GM21447 (cell line): ENCODE measurements around the gene BCL2L15.

Experiments
- ATAC-seq: cut with Tn5 transposase; IDR thresholded peaks from one replicate; pipeline ENCODE4 v1.9.1; 2021; ENCODE audit not compliant: unreplicated experiment

BCL2L15 gene

GRCh38 chr1:113887402-113888175 lies at the start of gene BCL2L15:
Gene BCL2L15, minus strand, starts transcription at chr1:113887581. Its CDS starts 206 bp downstream, at chr1:113887375.
- ATAC-seq: no peak

- no peak for ATAC-seq
Observed at GRCh38 chr1:113937146-113937545, 49.8 kb upstream of the BCL2L15 start.

GRCh38 chr1:113935970-113936369 lies 48.6 kb upstream of the BCL2L15 start:
- no peak for ATAC-seq

GRCh38 chr1:113935176-113935575 lies 47.8 kb upstream of the BCL2L15 start:
- ATAC-seq: no peak

GRCh38 chr1:113934511-113935055 lies 47.2 kb upstream of the BCL2L15 start:
- no peak for ATAC-seq

GRCh38 chr1:113934006-113934405 lies 46.6 kb upstream of the BCL2L15 start:
- no peak for ATAC-seq

- no peak for ATAC-seq
Observed at GRCh38 chr1:113931451-113931851, 44.1 kb upstream of the BCL2L15 start.

- peak; percentile 42 for ATAC-seq
Observed at GRCh38 chr1:113930499-113931161, 43.2 kb upstream of the BCL2L15 start.

GRCh38 chr1:113929750-113930498 lies 42.5 kb upstream of the BCL2L15 start:
- peak; percentile 26 for ATAC-seq

- ATAC-seq: peak; percentile 60
Observed at GRCh38 chr1:113928941-113929749, 41.8 kb upstream of the BCL2L15 start, which contains the start of gene HIPK1. Gene HIPK1, plus strand, starts transcription at chr1:113929324.

- ATAC-seq: peak; percentile 39
Observed at GRCh38 chr1:113928187-113928930, 41.0 kb upstream of the BCL2L15 start.

GRCh38 chr1:113924473-113924872 lies 37.1 kb upstream of the BCL2L15 start:
- ATAC-seq: no peak

- ATAC-seq: no peak
Observed at GRCh38 chr1:113922957-113923356, 35.6 kb upstream of the BCL2L15 start.

- no peak for ATAC-seq
Observed at GRCh38 chr1:113918243-113918642, 30.9 kb upstream of the BCL2L15 start.

- no peak for ATAC-seq
Observed at GRCh38 chr1:113917400-113918082, 30.2 kb upstream of the BCL2L15 start.

- ATAC-seq: no peak
Observed at GRCh38 chr1:113916974-113917373, 29.6 kb upstream of the BCL2L15 start.

- no peak for ATAC-seq
Observed at GRCh38 chr1:113913887-113914664, 26.7 kb upstream of the BCL2L15 start.

- no peak for ATAC-seq
Observed at GRCh38 chr1:113913312-113913668, 25.9 kb upstream of the BCL2L15 start.
